Left hindlimb (tissue), 1 donor: ENCODE data around the gene EIF6.
"Not testable (repeated sequence)": the region's sequence is repeated elsewhere in the genome, so short reads cannot be mapped to it uniquely, and the experiment has no call there.

Source experiments
- DNase-seq: peaks from one replicate; pipeline ENCODE4 v3.0.0-alpha.2; 2018

EIF6 gene

GRCh38 chr20:35254448-35254999 is 30.0 kb downstream of the EIF6 start:
- DNase-seq, result no peak

GRCh38 chr20:35253010-35253409 is 31.6 kb downstream of the EIF6 start:
- DNase-seq, result no peak

- not testable (repeated sequence) for DNase-seq
These were observed 32.0 kb downstream of the EIF6 start for GRCh38 chr20:35252598-35252997.

- no peak for DNase-seq
These were observed 32.5 kb downstream of the EIF6 start for GRCh38 chr20:35252037-35252461.

GRCh38 chr20:35251613-35251940 is 33.0 kb downstream of the EIF6 start:
- DNase-seq, result no peak

GRCh38 chr20:35248641-35249475 is 35.7 kb downstream of the EIF6 start:
- DNase-seq, result no peak

GRCh38 chr20:35246723-35247122 is 37.8 kb downstream of the EIF6 start:
- DNase-seq, result no peak

GRCh38 chr20:35243986-35244385 is 40.6 kb downstream of the EIF6 start:
- DNase-seq, result no peak

GRCh38 chr20:35243317-35243716 is 41.3 kb downstream of the EIF6 start:
- DNase-seq, result no peak

- no peak for DNase-seq
These were observed 43.7 kb downstream of the EIF6 start for GRCh38 chr20:35240811-35241293.

- DNase-seq, result no peak
These were observed 44.3 kb downstream of the EIF6 start for GRCh38 chr20:35240083-35240810.

GRCh38 chr20:35238735-35239134 is 45.8 kb downstream of the EIF6 start:
- no peak for DNase-seq

GRCh38 chr20:35238170-35238569 is 46.4 kb downstream of the EIF6 start:
- DNase-seq, result no peak

GRCh38 chr20:35237486-35237885 is 47.1 kb downstream of the EIF6 start:
- DNase-seq, result no peak

- no peak for DNase-seq
These were observed 48.7 kb downstream of the EIF6 start for GRCh38 chr20:35235881-35236280.

GRCh38 chr20:35232575-35232974 is 52.0 kb downstream of the EIF6 start:
- no peak for DNase-seq
